CD4-positive, alpha-beta T cell treated with Interleukin-17A for 4 hours (primary cell): Measurements from ENCODE around the gene ZNF658.
"Not testable (repeated sequence)": the region's sequence is repeated elsewhere in the genome, so short reads cannot be mapped to it uniquely, and the experiment has no call there.

ENCODE experiments used
- DNase-seq: peaks from one replicate; pipeline ENCODE4 v3.0.0-alpha.2; 2020; ENCODE audit warnings: mixed read lengths

The ZNF658 gene

GRCh38 chr9:66900490-66901131 is at the start of gene ZNF658:
Gene ZNF658 (plus strand): TSS chr9:66900725. CDS start chr9:66903562, 2,837 bp downstream.
- DNase-seq, result peak; percentile 67

GRCh38 chr9:66861732-66862131 is 38.8 kb upstream of the ZNF658 start:
- not testable (repeated sequence) for DNase-seq

- not testable (repeated sequence) for DNase-seq
Observed at GRCh38 chr9:66868660-66869059, 31.9 kb upstream of the ZNF658 start.

GRCh38 chr9:66880605-66881004 is 19.9 kb upstream of the ZNF658 start:
- DNase-seq, result not testable (repeated sequence)

- not testable (repeated sequence) for DNase-seq
Observed at GRCh38 chr9:66881847-66882246, 18.7 kb upstream of the ZNF658 start.

GRCh38 chr9:66890334-66890733 is 10.2 kb upstream of the ZNF658 start:
- not testable (repeated sequence) for DNase-seq

- not testable (repeated sequence) for DNase-seq
Observed at GRCh38 chr9:66901141-66901540, 616 bp downstream of the ZNF658 start.

GRCh38 chr9:66909560-66909959 is 9.0 kb downstream of the ZNF658 start:
- DNase-seq, result not testable (repeated sequence)

GRCh38 chr9:66920072-66920471 is 19.5 kb downstream of the ZNF658 start:
- not testable (repeated sequence) for DNase-seq

GRCh38 chr9:66936194-66936870 is 35.8 kb downstream of the ZNF658 start:
- DNase-seq, result not testable (repeated sequence)

GRCh38 chr9:66937662-66938061 is 37.1 kb downstream of the ZNF658 start:
- DNase-seq, result not testable (repeated sequence)

- DNase-seq, result not testable (repeated sequence)
Observed at GRCh38 chr9:66938322-66938721, 37.8 kb downstream of the ZNF658 start.

GRCh38 chr9:66939878-66940830 is 39.6 kb downstream of the ZNF658 start:
- not testable (repeated sequence) for DNase-seq

GRCh38 chr9:66942400-66943155 is 42.1 kb downstream of the ZNF658 start:
- DNase-seq, result not testable (repeated sequence)

- DNase-seq, result not testable (repeated sequence)
Observed at GRCh38 chr9:66952576-66952975, 52.1 kb downstream of the ZNF658 start.
